Pons (tissue), 1 donor: ENCODE results near the gene ARRB1.
A peak's percentile ranks its signal among the peaks of the same experiment; 100 is the strongest.

Experiments
- DNase-seq: peaks from one replicate; pipeline ENCODE4 v3.0.0-alpha.2; 2016; ENCODE audit warnings: low spot score

Gene ARRB1

GRCh38 chr11:75301601-75302345 lies 49.7 kb downstream of the ARRB1 start:
- no peak for DNase-seq

GRCh38 chr11:75301131-75301530 lies 50.3 kb downstream of the ARRB1 start:
- DNase-seq = no peak

- DNase-seq = no peak
Measured at GRCh38 chr11:75298976-75299260, 52.5 kb downstream of the ARRB1 start.

- DNase-seq = no peak
Measured at GRCh38 chr11:75298191-75298975, 53.1 kb downstream of the ARRB1 start.

GRCh38 chr11:75293903-75294302 lies 57.6 kb downstream of the ARRB1 start:
- DNase-seq = no peak

GRCh38 chr11:75292943-75293342 lies 58.5 kb downstream of the ARRB1 start:
- DNase-seq = no peak

GRCh38 chr11:75291741-75292140 lies 59.7 kb downstream of the ARRB1 start:
- no peak for DNase-seq

- DNase-seq = no peak
Measured at GRCh38 chr11:75289919-75290318, 61.5 kb downstream of the ARRB1 start.

GRCh38 chr11:75289511-75289760 lies 62.0 kb downstream of the ARRB1 start:
- DNase-seq = no peak

- no peak for DNase-seq
Measured at GRCh38 chr11:75287579-75287978, 63.9 kb downstream of the ARRB1 start.

- no peak for DNase-seq
Measured at GRCh38 chr11:75286826-75287465, 64.5 kb downstream of the ARRB1 start.

- no peak for DNase-seq
Measured at GRCh38 chr11:75285776-75286360, 65.6 kb downstream of the ARRB1 start.

GRCh38 chr11:75283391-75283931 lies 68.0 kb downstream of the ARRB1 start:
- DNase-seq = no peak

GRCh38 chr11:75281469-75282095 lies 69.9 kb downstream of the ARRB1 start:
- DNase-seq = no peak

- DNase-seq = no peak
Measured at GRCh38 chr11:75280770-75281468, 70.5 kb downstream of the ARRB1 start.

- peak; percentile 79 for DNase-seq
Measured at GRCh38 chr11:75280227-75280701, 71.2 kb downstream of the ARRB1 start.

- DNase-seq = no peak
Measured at GRCh38 chr11:75279273-75279672, 72.2 kb downstream of the ARRB1 start.

- no peak for DNase-seq
Measured at GRCh38 chr11:75277991-75278790, 73.3 kb downstream of the ARRB1 start.

- no peak for DNase-seq
Measured at GRCh38 chr11:75277211-75277805, 74.2 kb downstream of the ARRB1 start.

- DNase-seq = no peak
Measured at GRCh38 chr11:75276686-75277085, 74.8 kb downstream of the ARRB1 start.
